Esophagus muscularis mucosa (tissue), 4 donors: Measurements from ENCODE around the gene THSD1. TPM values are rescaled to one million over a fixed set of nuclear protein-coding genes. Genes with fewer than 3 reads are reported as not detected.

Experiments
- DNase-seq: peaks from one replicate; pipeline ENCODE4 v3.0.0-alpha.2; 2017; ENCODE audit errors: extremely low spot score
- H3K27ac ChIP-seq, 4 donors: fragments of 200-600 bp; sonication (generic); replicated peaks in 1 of 4; 1 replicate in 3 of 4; 2 replicates in 1 of 4; pipeline ENCODE4 v1.5.1; 2016 to 2019; ENCODE audit warnings: mild to moderate bottlenecking in 1 of 4
- H3K27me3 ChIP-seq, 4 donors: fragments of 200-600 bp; sonication (generic); one replicate each; pipeline versions ENCODE4 v1.5.1 to v1.6.0; 2016 to 2019
- H3K36me3 ChIP-seq, 4 donors: fragments of 200-600 bp; sonication (generic); one replicate each; pipeline ENCODE4 v1.5.1; 2016 to 2019
- H3K4me1 ChIP-seq, 4 donors: fragments of 200-600 bp; sonication (generic); one replicate each; pipeline ENCODE4 v1.5.1; 2016 to 2019
- H3K4me3 ChIP-seq, 4 donors: fragments of 200-600 bp; sonication (generic); 1 replicate in 2 of 4; 2 replicates in 2 of 4; pipeline ENCODE4 v1.5.1; 2016 to 2019; ENCODE audit warnings: mild to moderate bottlenecking in 4 of 4, moderate library complexity in 1 of 4
- H3K9me3 ChIP-seq, 4 donors: fragments of 200-600 bp; sonication (generic); 1 replicate in 3 of 4; 2 replicates in 1 of 4; pipeline ENCODE4 v1.5.1; 2016 to 2019
- CTCF ChIP-seq, 3 experiments: fragments of 200-600 bp in 2 of 3; fragments of 450-650 bp in 1 of 3; sonication (generic) in 2 of 3; IDR thresholded peaks; one replicate each; pipeline ENCODE4 v1.5.1; 2017 to 2019; ENCODE audit warnings: antibody characterized with exemption in 3 of 3, mild to moderate bottlenecking in 2 of 3, moderate library complexity in 1 of 3
- EP300 ChIP-seq: sonication (generic); formaldehyde crosslinking; IDR thresholded peaks from one replicate; pipeline ENCODE4 v1.6.1; 2017; ENCODE audit warnings: antibody characterized with exemption
- POLR2A ChIP-seq: fragments of 450-650 bp; IDR thresholded peaks from one replicate; pipeline ENCODE4 v1.6.1; 2017; ENCODE audit warnings: antibody characterized with exemption, moderate library complexity, mild to moderate bottlenecking, low read depth
- POLR2AphosphoS5 ChIP-seq, 2 donors: sonication (generic); formaldehyde crosslinking; IDR thresholded peaks; one replicate each; pipeline ENCODE4 v1.6.1; 2017; ENCODE audit warnings: antibody characterized with exemption in 2 of 2
- WGBS: methylation state at CpG from one replicate; pipeline ENCODE4 v1.1.5; 2018; 5-methylcytosine and 5-hydroxymethylcytosine counted together
- intact Hi-C: fragments of 100-400 bp; cut with DNase I; formaldehyde crosslinking; loops from one replicate; pipeline ENCODE4 v1.15.1; 2023
- total RNA-seq, 4 donors: library from RNA; depleted of rRNA; stranded (reverse); fragments of >200 nt; gene quantifications; one replicate each; pipeline versions ENCODE4 v1.1.0 to v1.2.1, GENCODE V29; 2016

The THSD1 gene
- total RNA-seq, 4 donors from 2014 or later: 5.4 to 7.5 (median 6.8) TPM

DNA sequence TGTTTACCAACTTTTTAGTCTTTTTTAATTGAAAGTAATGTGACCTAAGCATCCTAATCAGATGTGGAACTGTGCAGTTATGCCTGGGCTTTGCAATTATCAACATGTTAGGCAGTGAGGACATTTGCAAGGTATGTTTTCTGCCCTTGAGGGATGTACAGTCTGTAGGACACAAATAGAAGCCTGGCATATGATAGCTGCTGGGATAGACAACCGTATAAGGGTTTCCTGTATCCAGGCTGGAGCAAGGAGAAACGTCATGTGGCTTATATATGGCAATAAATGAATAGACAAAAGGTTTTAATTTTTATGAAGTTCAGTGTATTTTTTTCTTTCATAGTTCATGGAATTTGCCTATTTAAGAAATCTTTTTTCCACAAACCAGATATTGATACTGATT, 46.5 kb upstream of the THSD1 start:
- TF ChIP-seq CTCF (IDR thresholded peaks at IDR 0.05) (no peak), EP300 (no peak), POLR2A (no peak), POLR2AphosphoS5 (IDR thresholded peaks at IDR 0.05) (no peak)
- Histone ChIP-seq H3K4me3 (no peak overlapping the region), H3K36me3 (no peaks in the 10 kb centered on the region), H3K27ac (no peak overlapping the region), H3K9me3 (no peaks in the 10 kb centered on the region), H3K4me1 (peaks cover 32 to 50% (median 42%) of the 10 kb centered on the region in 4 donors), H3K27me3 (no peaks in the 10 kb centered on the region)
- intact Hi-C loops: loop anchor here (5.0 to 10.0 kb wide), 3 partner anchors 202 to 325 kb away; partner anchors contain the start of genes NEK5 and SUGT1
- 63% methylated on average over 2 of the region's 2 CpGs for WGBS
- no peak for DNase-seq

DNA sequence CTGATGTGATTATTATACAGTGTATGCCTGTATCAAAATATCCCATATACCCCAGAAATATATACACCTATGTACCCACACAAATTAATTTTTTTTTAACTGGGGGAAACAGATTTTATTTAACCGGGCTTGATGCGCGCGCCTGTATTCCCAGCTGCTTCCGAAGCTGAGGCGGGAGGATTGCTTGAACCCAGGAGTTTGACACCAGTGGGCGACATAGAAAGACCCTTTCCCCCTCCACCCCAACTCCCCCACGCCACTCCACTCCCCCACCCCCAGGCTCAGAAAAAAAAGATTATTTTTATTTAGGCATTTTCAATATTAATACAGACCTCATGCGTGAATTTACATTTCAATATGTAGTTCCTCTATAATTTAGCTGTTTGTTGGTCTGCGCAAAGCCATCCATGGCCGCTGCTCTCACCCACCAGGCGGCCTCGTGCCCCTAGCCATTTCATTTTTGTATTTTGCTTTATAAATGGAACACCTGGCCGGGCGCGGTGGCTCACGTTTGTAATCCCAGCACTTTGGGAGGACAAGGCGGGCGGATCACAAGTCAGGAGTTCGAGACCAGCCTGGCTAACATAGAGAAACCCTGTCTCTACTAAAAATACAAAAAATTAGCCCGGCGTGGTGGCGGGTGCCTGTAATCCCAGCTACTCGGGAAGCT, 45.3 kb upstream of the THSD1 start:
- H3K36me3 ChIP-seq: no peaks in the 10 kb centered on the region
- intact Hi-C loops: loop anchor here (5.0 to 10.0 kb wide), 3 partner anchors 204 to 324 kb away; partner anchors contain the start of genes NEK5 and SUGT1
- no peak for DNase-seq
- TF ChIP-seq POLR2A (no peak), CTCF (IDR thresholded peaks at IDR 0.05) (no peak), EP300 (no peak), POLR2AphosphoS5 (IDR thresholded peaks at IDR 0.05) (no peak)
- peaks cover 31 to 48% (median 42%) of the 10 kb centered on the region in 4 donors for H3K4me1 ChIP-seq
- 84% methylated on average over 24 of the region's 24 CpGs for WGBS
- no peaks in the 10 kb centered on the region for H3K9me3 ChIP-seq
- H3K27me3 ChIP-seq: no peaks in the 10 kb centered on the region
- H3K4me3 ChIP-seq: no peak overlapping the region
- H3K27ac ChIP-seq: no peak overlapping the region

- WGBS: 6% methylated on average over 8 of the region's 8 CpGs
- Histone ChIP-seq H3K27me3 (no peaks in the 10 kb centered on the region), H3K4me1 (peaks cover 28 to 43% (median 38%) of the 10 kb centered on the region in 4 donors), H3K27ac (peak overlapping the region in 3 of 4 donors; percentile 89 to 95 (median 94)), H3K9me3 (no peaks in the 10 kb centered on the region), H3K4me3 (peak overlapping the region; percentile 81 to 97 (median 91)), H3K36me3 (no peaks in the 10 kb centered on the region)
- intact Hi-C loops: loop anchor here (5.0 to 10.0 kb wide), 3 partner anchors 204 to 323 kb away; partner anchors contain the start of genes NEK5 and SUGT1
- TF ChIP-seq CTCF (IDR thresholded peaks at IDR 0.05) (no peak), POLR2AphosphoS5 (IDR thresholded peaks at IDR 0.05) (no peak), POLR2A (no peak), EP300 (no peak)
- DNase-seq: no peak
Observed at GRCh38 chr13:52450793-52451116, 44.8 kb upstream of the THSD1 start.

- WGBS: 0% methylated on average over 52 of the region's 105 CpGs
- H3K4me1 ChIP-seq: peaks cover 28 to 42% (median 38%) of the 10 kb centered on the region in 4 donors
- intact Hi-C loops: loop anchor here (5.0 to 10.0 kb wide), 3 partner anchors 205 to 323 kb away; partner anchors contain the start of genes NEK5 and SUGT1
- peak within 1 kb of the TSS; percentile 89 to 95 (median 94) for H3K27ac ChIP-seq
- TF ChIP-seq POLR2A: peak; percentile 89
- TF ChIP-seq CTCF (IDR thresholded peaks at IDR 0.05): peak in 2 of 3 experiments; percentile 99
- TF ChIP-seq EP300: no peak
- TF ChIP-seq POLR2AphosphoS5 (IDR thresholded peaks at IDR 0.05): peak; percentile 87 to 93
- peaks cover 0 to 5% (median under 1%) of the 10 kb centered on the region in 4 donors for H3K36me3 ChIP-seq
- H3K27me3 ChIP-seq: no peaks in the 10 kb centered on the region
- peak; percentile 98 for DNase-seq
- H3K9me3 ChIP-seq: no peaks in the 10 kb centered on the region
- peak within 1 kb of the TSS; percentile 81 to 97 (median 91) for H3K4me3 ChIP-seq
Observed at GRCh38 chr13:52450012-52450792, 44.2 kb upstream of the THSD1 start, which contains the start of gene VPS36. Gene VPS36 (minus strand): TSS chr13:52450634. CDS start chr13:52450594, 40 bp downstream.
